ENCODE results near the gene CDK5R2.
A peak's percentile ranks its signal among the peaks of the same experiment; 100 is the strongest.

The CDK5R2 gene

GRCh38 chr2:218960309-218961165 lies 1.1 kb downstream of the CDK5R2 start:
- H3K27ac Mint-ChIP-seq, result no peak overlapping the region
- DNase-seq, result peak; percentile 21
- H3K4me3 Mint-ChIP-seq, result peak overlapping the region; percentile 81
- TF ChIP-seq CTCF (IDR thresholded peaks at IDR 0.05), result no peak
- H3K4me1 Mint-ChIP-seq, result peaks cover 36% of the 10 kb centered on the region
- no peaks in the 10 kb centered on the region for H3K9me3 Mint-ChIP-seq
- peaks cover 68% of the 10 kb centered on the region for H3K27me3 Mint-ChIP-seq (ENCODE audit: low read depth, poor library complexity)
- H3K36me3 Mint-ChIP-seq (ENCODE audit: low read depth), result no peaks in the 10 kb centered on the region

GRCh38 chr2:218961229-218961628 lies 1.8 kb downstream of the CDK5R2 start:
- TF ChIP-seq CTCF (IDR thresholded peaks at IDR 0.05), result no peak
- DNase-seq, result no peak
- Mint-ChIP-seq H3K36me3 (ENCODE audit: low read depth) (no peaks in the 10 kb centered on the region), H3K27me3 (ENCODE audit: low read depth, poor library complexity) (peaks cover 74% of the 10 kb centered on the region), H3K27ac (no peak overlapping the region), H3K4me3 (peak overlapping the region; percentile 81), H3K9me3 (no peaks in the 10 kb centered on the region), H3K4me1 (peaks cover 36% of the 10 kb centered on the region)

- Mint-ChIP-seq H3K27me3 (ENCODE audit: low read depth, poor library complexity) (peaks cover 76% of the 10 kb centered on the region), H3K27ac (no peak overlapping the region), H3K36me3 (ENCODE audit: low read depth) (no peaks in the 10 kb centered on the region), H3K4me3 (peak overlapping the region; percentile 8), H3K9me3 (no peaks in the 10 kb centered on the region), H3K4me1 (peaks cover 36% of the 10 kb centered on the region)
- DNase-seq, result peak; percentile 84
- TF ChIP-seq CTCF (IDR thresholded peaks at IDR 0.05), result no peak
Observed at GRCh38 chr2:218961651-218962570, 2.4 kb downstream of the CDK5R2 start.

GRCh38 chr2:218962859-218963492 lies 3.5 kb downstream of the CDK5R2 start:
- Mint-ChIP-seq H3K4me3 (peak overlapping the region; percentile 82), H3K27me3 (ENCODE audit: low read depth, poor library complexity) (peaks cover 76% of the 10 kb centered on the region), H3K36me3 (ENCODE audit: low read depth) (no peaks in the 10 kb centered on the region), H3K27ac (peak overlapping the region; percentile 98), H3K9me3 (no peaks in the 10 kb centered on the region), H3K4me1 (peaks cover 36% of the 10 kb centered on the region)
- no peak for TF ChIP-seq CTCF (IDR thresholded peaks at IDR 0.05)
- peak; percentile 100 for DNase-seq

GRCh38 chr2:218963601-218964000 lies 4.1 kb downstream of the CDK5R2 start:
- Mint-ChIP-seq H3K4me1 (peaks cover 34% of the 10 kb centered on the region), H3K36me3 (ENCODE audit: low read depth) (no peaks in the 10 kb centered on the region), H3K4me3 (peak overlapping the region; percentile 82), H3K9me3 (no peaks in the 10 kb centered on the region), H3K27me3 (ENCODE audit: low read depth, poor library complexity) (peaks cover 77% of the 10 kb centered on the region), H3K27ac (peak overlapping the region; percentile 98)
- no peak for TF ChIP-seq CTCF (IDR thresholded peaks at IDR 0.05)
- no peak for DNase-seq

Measured in nephron progenitor cell (in vitro differentiated cells).